T-helper 17 cell (primary cell): ENCODE data around the gene BCAN. TPM values are rescaled to one million over a fixed set of nuclear protein-coding genes. Genes with fewer than 3 reads are reported as not detected.
"Not testable (repeated sequence)": the region's sequence is repeated elsewhere in the genome, so short reads cannot be mapped to it uniquely, and the experiment has no call there.

Experiments
- ATAC-seq: fragments of 150-1000 bp; cut with Tn5 transposase; 2 replicates; pipeline ENCODE4 v1.10.0; 2021; ENCODE audit warnings: mild to moderate bottlenecking, moderate library complexity
- DNase-seq, 3 donors: peaks; one replicate each; pipeline versions ENCODE4 v3.0.0 to v3.0.0-alpha.2; 2020 to 2021
- H3K9me3 ChIP-seq: one replicate; pipeline ENCODE4 v1.7.0; 2013; ENCODE audit warnings: low read length, mild to moderate bottlenecking; ENCODE audit not compliant: control insufficient read depth, poor library complexity, severe bottlenecking
- H3K27ac Mint-ChIP-seq: one replicate; pipeline ENCODE4 v1.8.0; 2022; ENCODE audit warnings: mild to moderate bottlenecking, moderate library complexity, mixed read lengths
- H3K27me3 Mint-ChIP-seq: one replicate; pipeline ENCODE4 v1.8.0; 2022; ENCODE audit warnings: mixed read lengths
- H3K36me3 Mint-ChIP-seq: one replicate; pipeline ENCODE4 v1.8.0; 2022; ENCODE audit warnings: low read depth, mixed read lengths
- H3K4me1 Mint-ChIP-seq: one replicate; pipeline ENCODE4 v1.8.0; 2022; ENCODE audit warnings: mild to moderate bottlenecking, mixed read lengths
- H3K4me3 Mint-ChIP-seq: one replicate; pipeline ENCODE4 v1.8.0; 2022; ENCODE audit warnings: mild to moderate bottlenecking, moderate library complexity, mixed read lengths
- total RNA-seq, 4 donors: library from RNA in 2 of 4; stranded (reverse) in 2 of 4; gene quantifications; one replicate each; pipeline ENCODE4 v1.2.3 and lab custom pipeline; 2022 to 2026

BCAN gene
- total RNA-seq, 2 donors from 2014 or later, result not detected

DNA sequence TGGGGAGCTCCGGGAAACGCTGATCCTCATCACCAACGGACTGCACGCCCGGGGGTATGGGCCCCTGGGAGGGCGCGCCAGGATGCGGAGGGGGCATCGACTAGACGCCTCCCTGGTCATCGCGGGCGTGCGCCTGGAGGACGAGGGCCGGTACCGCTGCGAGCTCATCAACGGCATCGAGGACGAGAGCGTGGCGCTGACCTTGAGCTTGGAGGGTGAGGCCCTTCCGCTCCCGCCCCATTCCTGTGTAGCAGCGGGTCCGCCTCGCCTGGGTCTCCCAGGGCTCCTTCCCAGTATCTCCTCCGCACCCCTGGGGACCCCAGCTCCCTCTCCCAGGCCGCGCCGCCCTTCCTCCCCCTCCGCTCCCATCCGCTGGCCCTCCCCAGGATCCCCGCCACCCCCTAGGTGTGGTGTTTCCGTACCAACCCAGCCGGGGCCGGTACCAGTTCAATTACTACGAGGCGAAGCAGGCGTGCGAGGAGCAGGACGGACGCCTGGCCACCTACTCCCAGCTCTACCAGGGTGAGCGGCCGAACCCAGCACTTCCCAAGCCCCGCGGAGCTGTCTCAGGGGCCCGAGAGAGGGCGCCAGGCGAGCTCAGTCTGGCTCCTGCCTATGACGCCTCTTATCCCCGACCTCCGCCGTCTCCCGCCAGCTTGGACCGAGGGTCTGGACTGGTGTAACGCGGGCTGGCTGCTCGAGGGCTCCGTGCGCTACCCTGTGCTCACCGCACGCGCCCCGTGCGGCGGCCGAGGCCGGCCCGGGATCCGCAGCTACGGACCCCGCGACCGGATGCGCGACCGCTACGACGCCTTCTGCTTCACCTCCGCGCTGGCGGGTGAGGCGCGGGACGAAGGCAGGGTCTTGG lies 17.7 kb upstream of the BCAN start:
- Mint-ChIP-seq H3K27ac (no peak overlapping the region), H3K4me3 (peak overlapping the region; percentile 74), H3K27me3 (peaks cover 64% of the 10 kb centered on the region), H3K4me1 (peaks cover 8% of the 10 kb centered on the region), H3K36me3 (peaks cover 8% of the 10 kb centered on the region)
- no peaks in the 10 kb centered on the region for H3K9me3 ChIP-seq
- ATAC-seq (peak; percentile 63), DNase-seq (peak in 2 of 3 donors; percentile 26 to 30)

GRCh38 chr1:156624814-156625435 lies 17.0 kb upstream of the BCAN start:
- no peak for DNase-seq
- H3K27me3 Mint-ChIP-seq, result peaks cover 57% of the 10 kb centered on the region
- peaks cover 8% of the 10 kb centered on the region for H3K36me3 Mint-ChIP-seq
- H3K4me1 Mint-ChIP-seq, result peaks cover 8% of the 10 kb centered on the region
- peak; percentile 19 for ATAC-seq
- H3K27ac Mint-ChIP-seq, result no peak overlapping the region
- no peaks in the 10 kb centered on the region for H3K9me3 ChIP-seq
- peak overlapping the region; percentile 74 for H3K4me3 Mint-ChIP-seq

GRCh38 chr1:156625436-156626078 lies 16.4 kb upstream of the BCAN start:
- Mint-ChIP-seq H3K27me3 (peaks cover 51% of the 10 kb centered on the region), H3K27ac (peak overlapping the region; percentile 71), H3K36me3 (peaks cover 8% of the 10 kb centered on the region), H3K4me3 (peak overlapping the region; percentile 93), H3K4me1 (peaks cover 8% of the 10 kb centered on the region)
- no peaks in the 10 kb centered on the region for H3K9me3 ChIP-seq
- DNase-seq (peak; percentile 52 to 59 (median 56)), ATAC-seq (peak; percentile 77)

- peaks cover 51% of the 10 kb centered on the region for H3K27me3 Mint-ChIP-seq
- peaks cover 10% of the 10 kb centered on the region for H3K36me3 Mint-ChIP-seq
- no peaks in the 10 kb centered on the region for H3K9me3 ChIP-seq
- ATAC-seq, result no peak
- peaks cover 8% of the 10 kb centered on the region for H3K4me1 Mint-ChIP-seq
- peak overlapping the region; percentile 93 for H3K4me3 Mint-ChIP-seq
- peak overlapping the region; percentile 71 for H3K27ac Mint-ChIP-seq
- DNase-seq, result no peak
Measured at GRCh38 chr1:156626079-156626438, 15.9 kb upstream of the BCAN start.

DNA sequence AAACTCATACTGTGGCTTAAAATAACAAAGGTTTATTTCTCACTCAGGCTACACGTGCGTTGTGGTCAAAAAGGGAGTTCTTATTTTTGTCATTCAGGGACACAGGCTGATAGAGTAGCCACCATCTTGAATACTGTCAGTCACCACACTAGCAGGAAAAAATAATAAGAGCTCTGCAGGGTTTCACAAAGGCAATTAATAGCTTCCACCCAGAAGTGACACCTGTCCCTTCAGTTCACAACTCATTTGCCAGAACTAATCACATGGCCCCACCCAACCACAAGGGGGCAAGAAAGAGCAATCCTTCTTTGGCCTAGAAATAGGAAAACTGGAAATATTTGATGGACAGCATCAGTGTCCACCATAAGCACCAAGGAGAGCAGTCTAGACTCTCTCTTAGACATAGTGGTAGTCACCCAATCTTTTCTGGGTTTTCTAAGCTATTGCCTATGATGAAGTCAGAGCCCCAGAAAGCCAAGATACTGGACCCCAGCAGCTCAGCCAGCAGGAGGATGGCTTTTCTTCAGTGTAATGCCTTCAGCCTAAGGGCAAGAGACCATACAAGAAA lies 14.5 kb upstream of the BCAN start:
- Mint-ChIP-seq H3K27ac (no peak overlapping the region), H3K4me1 (peaks cover 8% of the 10 kb centered on the region), H3K36me3 (peaks cover 13% of the 10 kb centered on the region), H3K4me3 (no peak overlapping the region), H3K27me3 (peaks cover 56% of the 10 kb centered on the region)
- no peaks in the 10 kb centered on the region for H3K9me3 ChIP-seq
- ATAC-seq, result peak; percentile 29
- peak in 1 of 3 donors; percentile 30 for DNase-seq

DNA sequence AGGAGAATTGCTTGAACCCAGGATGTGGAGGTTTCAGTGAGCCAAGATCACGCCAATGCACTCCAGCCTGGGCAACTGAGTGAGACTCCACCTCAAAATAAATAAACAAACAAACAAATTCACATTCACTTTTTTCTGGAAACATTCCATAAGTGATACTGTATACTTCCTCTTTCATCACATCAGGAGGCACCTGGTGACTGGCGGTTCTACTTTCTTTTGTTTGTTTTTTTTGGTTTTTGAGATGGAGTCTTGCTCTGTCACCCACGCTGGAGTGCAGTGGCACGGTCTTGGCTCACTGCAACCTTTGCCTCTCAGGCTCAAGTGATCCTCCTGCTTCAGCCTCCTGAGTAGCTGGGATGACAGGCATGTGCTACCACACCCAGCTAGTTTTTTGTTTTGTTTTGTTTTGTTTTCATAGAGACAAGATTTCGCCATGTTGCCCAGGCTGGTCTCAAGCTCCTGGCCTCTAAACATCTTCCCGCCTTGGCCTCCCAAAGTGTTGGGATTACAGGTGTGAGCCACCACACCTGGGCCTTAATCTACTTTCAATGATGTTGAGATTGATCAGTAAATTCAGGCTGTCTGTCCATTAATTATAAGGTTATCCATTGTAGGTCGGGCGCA lies 12.0 kb upstream of the BCAN start:
- peaks cover 6% of the 10 kb centered on the region for H3K4me1 Mint-ChIP-seq

DNA sequence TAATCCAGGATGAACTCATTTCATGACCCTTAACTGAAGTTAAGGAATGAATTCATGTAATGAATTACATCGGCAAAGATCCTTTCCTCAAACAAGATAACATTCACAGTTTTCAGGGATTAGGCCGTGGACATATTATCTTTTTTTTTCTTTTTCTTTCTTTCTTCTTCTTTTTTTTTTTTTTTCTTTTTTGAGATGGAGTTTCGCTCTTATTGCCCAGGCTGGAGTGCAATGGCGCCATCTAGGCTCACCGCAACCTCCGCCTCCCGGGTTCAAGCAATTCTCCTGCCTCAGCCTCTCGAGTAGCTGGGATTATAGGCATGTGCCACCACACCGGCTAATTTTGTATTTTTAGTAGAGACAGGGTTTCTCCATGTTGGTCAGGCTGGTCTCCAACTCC lies 10.8 kb upstream of the BCAN start:
- not testable (repeated sequence) for H3K4me1 Mint-ChIP-seq, H3K36me3 Mint-ChIP-seq, H3K27ac Mint-ChIP-seq, ATAC-seq, H3K9me3 ChIP-seq, DNase-seq, H3K4me3 Mint-ChIP-seq
- peaks cover 66% of the 10 kb centered on the region for H3K27me3 Mint-ChIP-seq

More for the DNA sequence above, 12.0 kb upstream of the BCAN start:
- ATAC-seq (no peak), DNase-seq (no peak)
- no peak overlapping the region for H3K4me3 Mint-ChIP-seq
- peaks cover 66% of the 10 kb centered on the region for H3K27me3 Mint-ChIP-seq
- no peaks in the 10 kb centered on the region for H3K9me3 ChIP-seq
- H3K36me3 Mint-ChIP-seq, result peaks cover 11% of the 10 kb centered on the region
- no peak overlapping the region for H3K27ac Mint-ChIP-seq

DNA sequence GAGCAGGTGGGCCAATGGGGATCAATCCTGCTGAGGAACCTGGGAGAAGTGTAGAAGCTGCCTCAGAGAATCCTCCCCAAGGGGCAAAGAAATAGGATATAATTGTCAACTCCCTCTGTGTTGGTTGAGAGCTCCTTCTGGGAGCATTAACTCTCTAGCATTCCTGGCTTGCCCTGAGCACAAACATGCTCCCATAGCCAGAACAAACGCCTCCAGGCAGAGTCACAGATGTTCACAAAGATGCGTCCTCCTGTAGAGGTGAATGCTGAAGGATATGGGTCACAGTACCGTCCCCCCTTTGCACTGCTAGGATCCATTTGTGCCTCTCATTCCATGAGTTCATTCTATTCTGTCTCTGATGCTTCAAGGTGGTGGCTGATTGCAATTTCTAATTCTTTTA lies 9.6 kb upstream of the BCAN start:
- H3K9me3 ChIP-seq, result no peaks in the 10 kb centered on the region
- ATAC-seq (no peak), DNase-seq (no peak)
- Mint-ChIP-seq H3K4me3 (no peak overlapping the region), H3K4me1 (no peaks in the 10 kb centered on the region), H3K27ac (no peak overlapping the region), H3K27me3 (peaks cover 70% of the 10 kb centered on the region), H3K36me3 (peaks cover 10% of the 10 kb centered on the region)

DNA sequence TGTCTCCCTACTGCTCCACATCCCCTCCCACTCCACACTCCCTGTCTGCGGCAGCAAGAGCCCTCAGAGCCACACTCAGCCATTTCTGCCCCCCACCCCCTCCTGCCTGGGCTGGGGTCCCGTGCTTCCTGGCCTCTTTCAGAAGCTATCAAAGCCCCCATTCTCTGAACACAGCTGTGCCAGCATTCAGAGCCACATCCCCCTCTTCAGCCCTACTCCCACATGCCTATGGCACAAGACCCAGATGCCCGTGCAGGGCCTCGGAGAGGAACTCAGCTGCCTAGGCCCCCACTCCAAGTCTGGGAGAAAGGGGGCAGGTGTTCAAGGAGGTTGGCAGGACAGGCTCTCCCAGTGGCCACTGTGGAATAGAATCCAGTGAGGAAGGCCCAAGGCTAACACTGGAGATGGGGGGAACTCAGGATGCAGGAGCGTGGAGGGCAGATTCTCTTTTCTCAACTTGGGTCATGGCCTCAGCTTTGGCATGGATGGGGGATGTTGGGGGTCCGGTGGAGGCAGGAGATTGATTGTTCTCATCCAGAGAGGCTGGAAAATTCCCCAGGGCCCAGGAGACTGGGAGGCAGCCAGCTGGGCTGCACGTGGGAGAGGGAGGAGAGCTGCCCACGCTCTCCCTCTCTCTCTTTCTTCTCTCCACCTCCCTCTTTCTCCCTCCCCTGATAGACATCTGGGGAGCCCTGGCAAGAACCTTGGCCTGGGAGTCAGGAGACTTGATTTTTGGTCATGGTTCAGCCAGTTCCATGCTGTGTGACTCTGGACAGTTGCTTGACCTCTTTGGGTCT lies 3.5 kb upstream of the BCAN start:
- Mint-ChIP-seq H3K4me1 (peaks cover 17% of the 10 kb centered on the region), H3K27me3 (peaks cover 79% of the 10 kb centered on the region)

DNA sequence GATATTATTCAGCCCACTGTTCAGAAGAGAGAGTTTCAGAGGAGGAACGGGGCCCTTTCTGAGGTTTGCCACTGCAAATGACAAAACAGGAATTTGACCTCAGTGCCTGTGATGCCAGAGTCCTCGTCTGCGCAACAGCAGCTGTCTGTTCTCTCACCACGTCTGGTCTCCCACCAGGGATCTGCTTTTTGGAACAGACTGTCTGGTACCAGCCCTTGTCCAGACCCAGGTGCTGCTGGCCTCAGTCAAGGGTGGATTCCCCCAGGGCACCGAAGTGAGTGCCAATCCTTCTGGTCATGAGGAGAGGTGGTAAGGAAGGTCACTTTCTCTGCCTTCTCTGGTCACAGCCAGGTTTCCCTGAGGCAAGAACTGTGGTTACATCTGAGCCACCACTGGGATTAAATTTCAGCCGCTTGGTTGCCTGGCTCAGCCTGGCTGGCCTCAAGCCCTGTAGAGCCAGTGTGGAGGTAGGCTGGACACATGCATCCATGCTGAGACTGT lies 2.3 kb upstream of the BCAN start:
- no peak overlapping the region for H3K4me3 Mint-ChIP-seq
- no peaks in the 10 kb centered on the region for H3K9me3 ChIP-seq
- no peak for ATAC-seq
- no peak overlapping the region for H3K27ac Mint-ChIP-seq
- no peak for DNase-seq
- H3K36me3 Mint-ChIP-seq, result peaks cover 4% of the 10 kb centered on the region
- H3K4me1 Mint-ChIP-seq, result peaks cover 22% of the 10 kb centered on the region
- H3K27me3 Mint-ChIP-seq, result peaks cover 81% of the 10 kb centered on the region

More for the DNA sequence above, 3.5 kb upstream of the BCAN start:
- no peak for DNase-seq
- Mint-ChIP-seq H3K36me3 (peaks cover 4% of the 10 kb centered on the region), H3K27ac (no peak overlapping the region), H3K4me3 (no peak overlapping the region)
- no peaks in the 10 kb centered on the region for H3K9me3 ChIP-seq
- no peak for ATAC-seq

DNA sequence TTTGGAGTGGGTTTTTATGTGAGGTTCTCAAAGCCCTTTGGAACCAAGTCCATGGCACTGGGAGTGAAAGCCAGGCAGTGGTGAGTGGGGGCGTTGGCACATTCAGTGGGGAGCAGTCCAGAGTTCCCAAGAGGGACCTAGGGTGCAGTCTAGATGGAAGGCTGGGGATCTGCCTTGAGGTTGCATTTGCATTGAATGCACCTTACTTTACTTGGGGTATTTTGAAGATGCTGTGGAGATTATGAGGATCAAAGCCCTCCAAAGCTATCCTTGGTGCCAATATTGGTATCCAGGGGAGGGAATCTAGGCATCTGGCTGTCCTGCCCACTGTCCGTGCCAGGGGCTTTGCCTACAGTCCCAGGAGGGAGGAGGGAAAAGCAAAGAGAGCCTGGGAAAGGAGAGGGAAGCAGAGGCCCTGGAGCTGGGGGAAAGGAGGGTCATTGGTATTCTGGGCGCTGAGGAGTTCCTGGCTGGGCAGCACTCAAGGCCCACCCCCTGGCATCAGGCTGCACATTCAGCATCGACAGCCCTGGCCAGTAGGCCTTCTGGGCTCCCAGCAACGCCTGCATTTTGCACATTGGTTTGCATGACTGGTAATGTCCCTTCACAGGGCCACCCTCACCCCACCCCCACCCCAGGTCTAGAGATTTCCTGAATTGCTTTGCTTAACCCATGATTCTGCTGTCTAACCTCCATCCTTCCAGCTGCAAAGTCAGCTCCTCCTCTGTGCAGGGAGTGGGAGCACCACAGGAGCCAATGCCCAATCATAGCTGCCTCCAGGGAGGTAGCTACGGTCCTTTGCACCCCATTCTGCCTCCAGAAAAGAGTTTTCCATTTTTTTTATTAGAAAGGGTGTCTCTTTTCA lies 843 bp upstream of the BCAN start:
- no peaks in the 10 kb centered on the region for H3K9me3 ChIP-seq
- Mint-ChIP-seq H3K4me3 (peak overlapping the region; percentile 80), H3K36me3 (peaks cover 9% of the 10 kb centered on the region)

More for the DNA sequence above, 843 bp upstream of the BCAN start:
- ATAC-seq, result no peak
- Mint-ChIP-seq H3K4me1 (peaks cover 28% of the 10 kb centered on the region), H3K27ac (no peak overlapping the region), H3K27me3 (peaks cover 85% of the 10 kb centered on the region)
- no peak for DNase-seq
